ENCODE measurements around the gene VANGL1. TPM values are rescaled to one million over a fixed set of nuclear protein-coding genes. Genes with fewer than 3 reads are reported as not detected.

Gene VANGL1
- total and polyA plus RNA-seq, 2 of the 13 experiments (the other 11 are each of a cell fraction or from before 2014, with no cell fraction given): 5.3 to 9.4 TPM

DNA sequence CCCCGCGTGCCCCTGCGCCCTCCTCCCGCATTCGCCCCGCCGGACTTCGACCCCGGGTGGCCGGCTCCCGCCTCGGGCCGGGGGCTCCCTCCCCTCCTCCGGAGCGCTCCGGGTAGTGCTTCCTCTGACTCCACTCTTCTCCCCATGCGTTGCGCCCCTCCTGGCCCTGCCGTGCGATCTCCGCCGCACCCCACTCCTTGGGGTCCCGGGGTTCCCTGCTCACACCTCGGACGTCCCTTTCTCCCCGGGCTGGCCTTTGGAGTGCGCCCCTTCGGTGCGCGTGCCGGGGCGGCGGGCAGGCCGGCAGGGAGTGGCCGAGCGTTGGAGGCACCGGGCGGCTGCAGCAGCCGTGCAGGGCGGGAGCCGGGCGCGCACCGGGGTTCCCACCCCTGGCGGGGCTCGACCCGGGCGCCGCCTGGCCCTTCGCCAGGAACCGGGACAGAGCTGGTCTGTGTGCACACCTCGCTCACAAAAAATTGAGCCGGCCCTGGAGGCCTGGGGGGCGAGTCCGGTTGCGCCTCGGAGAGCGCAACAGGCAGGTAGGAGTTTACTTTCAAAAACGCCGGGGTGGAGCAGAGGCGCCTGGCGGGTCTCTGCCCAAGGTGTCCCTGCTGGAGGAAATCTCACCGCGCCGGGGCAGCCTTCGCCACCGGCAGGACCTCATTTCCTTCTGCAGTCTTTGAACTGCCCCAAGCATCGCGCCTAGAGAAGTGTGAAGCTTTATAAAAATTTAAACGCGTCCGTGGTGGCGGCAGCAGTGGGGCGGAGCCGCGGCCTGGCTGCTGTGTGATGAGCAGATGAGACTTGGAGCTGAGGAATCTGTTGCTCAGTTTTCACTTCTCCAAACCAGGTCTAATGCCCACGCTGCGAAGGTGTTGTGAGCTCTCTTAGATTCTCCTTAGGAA is 650 bp downstream of the VANGL1 start (continued):
- TF ChIP-seq, protein P1, sequence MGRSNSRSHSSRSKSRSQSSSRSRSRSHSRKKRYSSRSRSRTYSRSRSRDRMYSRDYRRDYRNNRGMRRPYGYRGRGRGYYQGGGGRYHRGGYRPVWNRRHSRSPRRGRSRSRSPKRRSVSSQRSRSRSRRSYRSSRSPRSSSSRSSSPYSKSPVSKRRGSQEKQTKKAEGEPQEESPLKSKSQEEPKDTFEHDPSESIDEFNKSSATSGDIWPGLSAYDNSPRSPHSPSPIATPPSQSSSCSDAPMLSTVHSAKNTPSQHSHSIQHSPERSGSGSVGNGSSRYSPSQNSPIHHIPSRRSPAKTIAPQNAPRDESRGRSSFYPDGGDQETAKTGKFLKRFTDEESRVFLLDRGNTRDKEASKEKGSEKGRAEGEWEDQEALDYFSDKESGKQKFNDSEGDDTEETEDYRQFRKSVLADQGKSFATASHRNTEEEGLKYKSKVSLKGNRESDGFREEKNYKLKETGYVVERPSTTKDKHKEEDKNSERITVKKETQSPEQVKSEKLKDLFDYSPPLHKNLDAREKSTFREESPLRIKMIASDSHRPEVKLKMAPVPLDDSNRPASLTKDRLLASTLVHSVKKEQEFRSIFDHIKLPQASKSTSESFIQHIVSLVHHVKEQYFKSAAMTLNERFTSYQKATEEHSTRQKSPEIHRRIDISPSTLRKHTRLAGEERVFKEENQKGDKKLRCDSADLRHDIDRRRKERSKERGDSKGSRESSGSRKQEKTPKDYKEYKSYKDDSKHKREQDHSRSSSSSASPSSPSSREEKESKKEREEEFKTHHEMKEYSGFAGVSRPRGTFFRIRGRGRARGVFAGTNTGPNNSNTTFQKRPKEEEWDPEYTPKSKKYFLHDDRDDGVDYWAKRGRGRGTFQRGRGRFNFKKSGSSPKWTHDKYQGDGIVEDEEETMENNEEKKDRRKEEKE (IDR thresholded peaks at IDR 0.05): no peak
- TF ChIP-seq ZNF605 (CRISPR knock-in tag; IDR thresholded peaks at IDR 0.05) (no peak), MTF1 (CRISPR knock-in tag; IDR thresholded peaks at IDR 0.05) (no peak), HDAC6 (IDR thresholded peaks at IDR 0.05; ENCODE audit: low read depth, low read length) (no peak), TCF7 (IDR thresholded peaks at IDR 0.05; ENCODE audit: low read depth) (no peak), ZNF709 (CRISPR knock-in tag; IDR thresholded peaks at IDR 0.05) (no peak), REL (CRISPR knock-in tag; conservative IDR thresholded peaks at IDR 0.05) (0 out of 2 replicates have a peak, but pooled peaks have one; percentile 59), ZNF790 (CRISPR knock-in tag; IDR thresholded peaks at IDR 0.05; ENCODE audit: borderline replicate concordance) (no peak), TBL1XR1 (IDR thresholded peaks at IDR 0.05; ENCODE audit: borderline replicate concordance, low read length, partially characterized antibody) (no peak), HNRNPK (IDR thresholded peaks at IDR 0.05; ENCODE audit: low read depth, low read length, poor library complexity, severe bottlenecking) (no peak), ZEB1 (IDR thresholded peaks at IDR 0.05; ENCODE audit: insufficient replicate concordance, low read depth) (no peak), ZFP1 (CRISPR knock-in tag; IDR thresholded peaks at IDR 0.05) (no peak)
- TF ChIP-seq, protein P2, sequence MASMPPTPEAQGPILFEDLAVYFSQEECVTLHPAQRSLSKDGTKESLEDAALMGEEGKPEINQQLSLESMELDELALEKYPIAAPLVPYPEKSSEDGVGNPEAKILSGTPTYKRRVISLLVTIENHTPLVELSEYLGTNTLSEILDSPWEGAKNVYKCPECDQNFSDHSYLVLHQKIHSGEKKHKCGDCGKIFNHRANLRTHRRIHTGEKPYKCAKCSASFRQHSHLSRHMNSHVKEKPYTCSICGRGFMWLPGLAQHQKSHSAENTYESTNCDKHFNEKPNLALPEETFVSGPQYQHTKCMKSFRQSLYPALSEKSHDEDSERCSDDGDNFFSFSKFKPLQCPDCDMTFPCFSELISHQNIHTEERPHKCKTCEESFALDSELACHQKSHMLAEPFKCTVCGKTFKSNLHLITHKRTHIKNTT (CRISPR knock-in tag; IDR thresholded peaks at IDR 0.05): no peak
- TF ChIP-seq, protein P3, sequence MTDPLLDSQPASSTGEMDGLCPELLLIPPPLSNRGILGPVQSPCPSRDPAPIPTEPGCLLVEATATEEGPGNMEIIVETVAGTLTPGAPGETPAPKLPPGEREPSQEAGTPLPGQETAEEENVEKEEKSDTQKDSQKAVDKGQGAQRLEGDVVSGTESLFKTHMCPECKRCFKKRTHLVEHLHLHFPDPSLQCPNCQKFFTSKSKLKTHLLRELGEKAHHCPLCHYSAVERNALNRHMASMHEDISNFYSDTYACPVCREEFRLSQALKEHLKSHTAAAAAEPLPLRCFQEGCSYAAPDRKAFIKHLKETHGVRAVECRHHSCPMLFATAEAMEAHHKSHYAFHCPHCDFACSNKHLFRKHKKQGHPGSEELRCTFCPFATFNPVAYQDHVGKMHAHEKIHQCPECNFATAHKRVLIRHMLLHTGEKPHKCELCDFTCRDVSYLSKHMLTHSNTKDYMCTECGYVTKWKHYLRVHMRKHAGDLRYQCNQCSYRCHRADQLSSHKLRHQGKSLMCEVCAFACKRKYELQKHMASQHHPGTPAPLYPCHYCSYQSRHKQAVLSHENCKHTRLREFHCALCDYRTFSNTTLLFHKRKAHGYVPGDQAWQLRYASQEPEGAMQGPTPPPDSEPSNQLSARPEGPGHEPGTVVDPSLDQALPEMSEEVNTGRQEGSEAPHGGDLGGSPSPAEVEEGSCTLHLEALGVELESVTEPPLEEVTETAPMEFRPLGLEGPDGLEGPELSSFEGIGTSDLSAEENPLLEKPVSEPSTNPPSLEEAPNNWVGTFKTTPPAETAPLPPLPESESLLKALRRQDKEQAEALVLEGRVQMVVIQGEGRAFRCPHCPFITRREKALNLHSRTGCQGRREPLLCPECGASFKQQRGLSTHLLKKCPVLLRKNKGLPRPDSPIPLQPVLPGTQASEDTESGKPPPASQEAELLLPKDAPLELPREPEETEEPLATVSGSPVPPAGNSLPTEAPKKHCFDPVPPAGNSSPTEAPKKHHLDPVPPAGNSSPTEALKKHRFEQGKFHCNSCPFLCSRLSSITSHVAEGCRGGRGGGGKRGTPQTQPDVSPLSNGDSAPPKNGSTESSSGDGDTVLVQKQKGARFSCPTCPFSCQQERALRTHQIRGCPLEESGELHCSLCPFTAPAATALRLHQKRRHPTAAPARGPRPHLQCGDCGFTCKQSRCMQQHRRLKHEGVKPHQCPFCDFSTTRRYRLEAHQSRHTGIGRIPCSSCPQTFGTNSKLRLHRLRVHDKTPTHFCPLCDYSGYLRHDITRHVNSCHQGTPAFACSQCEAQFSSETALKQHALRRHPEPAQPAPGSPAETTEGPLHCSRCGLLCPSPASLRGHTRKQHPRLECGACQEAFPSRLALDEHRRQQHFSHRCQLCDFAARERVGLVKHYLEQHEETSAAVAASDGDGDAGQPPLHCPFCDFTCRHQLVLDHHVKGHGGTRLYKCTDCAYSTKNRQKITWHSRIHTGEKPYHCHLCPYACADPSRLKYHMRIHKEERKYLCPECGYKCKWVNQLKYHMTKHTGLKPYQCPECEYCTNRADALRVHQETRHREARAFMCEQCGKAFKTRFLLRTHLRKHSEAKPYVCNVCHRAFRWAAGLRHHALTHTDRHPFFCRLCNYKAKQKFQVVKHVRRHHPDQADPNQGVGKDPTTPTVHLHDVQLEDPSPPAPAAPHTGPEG (CRISPR knock-in tag; IDR thresholded peaks at IDR 0.05): no peak
- TF ChIP-seq, protein P4, sequence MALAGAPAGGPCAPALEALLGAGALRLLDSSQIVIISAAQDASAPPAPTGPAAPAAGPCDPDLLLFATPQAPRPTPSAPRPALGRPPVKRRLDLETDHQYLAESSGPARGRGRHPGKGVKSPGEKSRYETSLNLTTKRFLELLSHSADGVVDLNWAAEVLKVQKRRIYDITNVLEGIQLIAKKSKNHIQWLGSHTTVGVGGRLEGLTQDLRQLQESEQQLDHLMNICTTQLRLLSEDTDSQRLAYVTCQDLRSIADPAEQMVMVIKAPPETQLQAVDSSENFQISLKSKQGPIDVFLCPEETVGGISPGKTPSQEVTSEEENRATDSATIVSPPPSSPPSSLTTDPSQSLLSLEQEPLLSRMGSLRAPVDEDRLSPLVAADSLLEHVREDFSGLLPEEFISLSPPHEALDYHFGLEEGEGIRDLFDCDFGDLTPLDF (CRISPR knock-in tag; IDR thresholded peaks at IDR 0.05): no peak
- TF ChIP-seq, protein P5, sequence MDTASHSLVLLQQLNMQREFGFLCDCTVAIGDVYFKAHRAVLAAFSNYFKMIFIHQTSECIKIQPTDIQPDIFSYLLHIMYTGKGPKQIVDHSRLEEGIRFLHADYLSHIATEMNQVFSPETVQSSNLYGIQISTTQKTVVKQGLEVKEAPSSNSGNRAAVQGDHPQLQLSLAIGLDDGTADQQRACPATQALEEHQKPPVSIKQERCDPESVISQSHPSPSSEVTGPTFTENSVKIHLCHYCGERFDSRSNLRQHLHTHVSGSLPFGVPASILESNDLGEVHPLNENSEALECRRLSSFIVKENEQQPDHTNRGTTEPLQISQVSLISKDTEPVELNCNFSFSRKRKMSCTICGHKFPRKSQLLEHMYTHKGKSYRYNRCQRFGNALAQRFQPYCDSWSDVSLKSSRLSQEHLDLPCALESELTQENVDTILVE (CRISPR knock-in tag; IDR thresholded peaks at IDR 0.05): 0 out of 2 replicates have a peak, but pooled peaks have one; percentile 17
